Measurements from ENCODE around the gene GLOD5. TPM values are rescaled to one million over a fixed set of nuclear protein-coding genes. Genes with fewer than 3 reads are reported as not detected.

Gene GLOD5
- total RNA-seq, 1 donor from 2014 or later = not detected

DNA sequence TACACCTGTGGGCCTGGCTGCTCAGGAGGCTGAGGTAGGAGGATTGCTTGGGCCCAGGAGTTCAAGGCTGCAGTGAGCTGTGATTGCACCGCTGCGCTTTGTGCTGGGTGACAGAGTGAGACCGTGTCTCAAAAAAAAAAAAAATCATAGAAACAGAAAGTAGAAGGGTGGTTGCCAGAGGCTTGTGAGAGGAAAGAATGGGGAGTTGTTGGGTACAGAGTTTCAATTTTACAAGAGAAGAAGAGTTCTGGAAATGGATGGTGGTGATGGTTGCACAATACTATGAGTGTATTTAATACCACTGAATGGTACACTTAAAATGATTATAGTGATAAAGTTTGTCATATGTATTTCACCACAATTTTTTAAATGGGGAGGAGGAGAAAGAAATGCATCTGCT is 10.2 kb upstream of the GLOD5 start:
- DNase-seq (no peak), ATAC-seq (ENCODE audit: poor library complexity) (no peak)
- intact Hi-C loops (cut with DNase I) = no loop called here

DNA sequence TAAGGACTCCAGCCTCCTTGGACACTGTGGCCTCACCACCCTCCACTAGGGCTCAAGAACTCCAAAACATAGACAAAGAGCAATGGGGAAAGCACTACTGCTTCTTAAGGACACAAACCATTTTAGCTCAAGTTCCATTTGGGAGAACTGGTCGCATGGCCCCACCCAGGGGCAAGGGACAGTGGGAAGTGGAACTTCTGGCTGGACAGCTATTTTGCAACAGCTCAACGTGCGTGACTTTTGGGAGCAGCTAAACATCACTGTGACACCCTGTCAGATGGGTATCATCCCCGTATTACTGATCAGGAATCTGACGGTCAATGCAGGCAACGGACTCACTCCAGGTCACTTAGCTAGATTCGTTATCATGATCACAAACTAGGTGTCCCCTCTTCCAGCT is 9.0 kb upstream of the GLOD5 start:
- DNase-seq = no peak
- intact Hi-C loops (cut with DNase I) = no loop called here
- no peak for ATAC-seq (ENCODE audit: poor library complexity)

DNA sequence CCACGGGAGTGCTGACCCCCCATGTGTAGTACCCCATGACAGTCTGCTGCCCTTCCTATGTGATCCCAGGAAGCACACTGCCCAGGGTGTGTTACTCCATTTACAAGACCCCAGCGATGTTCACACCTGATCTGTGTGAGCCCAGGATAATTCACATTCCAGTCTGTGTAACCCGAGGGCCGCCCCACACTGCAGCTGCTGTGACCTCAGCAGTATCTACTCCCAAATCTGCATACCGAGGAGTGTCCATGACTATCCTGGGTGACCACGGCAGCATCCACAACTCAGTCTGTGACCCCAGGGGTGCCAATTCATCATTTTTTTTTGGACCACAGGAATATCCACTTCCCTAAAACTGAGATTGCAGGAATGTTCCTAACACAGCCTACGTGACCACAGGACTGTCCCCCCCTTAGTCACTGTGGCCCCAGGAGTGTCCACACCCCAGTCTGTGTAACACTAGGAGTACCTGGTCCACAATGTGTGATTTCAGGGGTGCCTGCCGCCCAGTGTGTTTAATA is 7.8 kb upstream of the GLOD5 start:
- intact Hi-C loops (cut with DNase I) = no loop called here
- ATAC-seq (ENCODE audit: poor library complexity) (no peak), DNase-seq (no peak)

DNA sequence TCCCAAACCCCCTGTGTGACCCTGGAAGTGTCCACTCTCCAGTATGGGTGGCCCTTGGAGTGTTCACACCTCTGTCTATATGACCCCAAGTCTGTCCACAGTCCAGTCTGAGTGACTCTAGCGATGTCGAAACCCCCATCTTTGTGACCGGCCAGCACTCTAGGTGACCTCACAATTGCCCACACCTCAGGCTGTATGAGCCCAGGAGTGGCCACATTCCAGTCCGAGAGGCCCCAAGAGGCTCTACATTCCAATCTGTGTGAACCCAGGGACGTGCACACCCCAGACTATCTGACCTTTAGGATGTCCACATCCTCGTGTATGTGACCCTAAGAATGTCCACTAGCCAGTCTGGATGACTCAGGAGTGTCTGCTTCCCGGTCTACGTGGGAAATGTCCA is 7.3 kb upstream of the GLOD5 start:
- intact Hi-C loops (cut with DNase I) = no loop called here
- DNase-seq (no peak), ATAC-seq (ENCODE audit: poor library complexity) (no peak)

DNA sequence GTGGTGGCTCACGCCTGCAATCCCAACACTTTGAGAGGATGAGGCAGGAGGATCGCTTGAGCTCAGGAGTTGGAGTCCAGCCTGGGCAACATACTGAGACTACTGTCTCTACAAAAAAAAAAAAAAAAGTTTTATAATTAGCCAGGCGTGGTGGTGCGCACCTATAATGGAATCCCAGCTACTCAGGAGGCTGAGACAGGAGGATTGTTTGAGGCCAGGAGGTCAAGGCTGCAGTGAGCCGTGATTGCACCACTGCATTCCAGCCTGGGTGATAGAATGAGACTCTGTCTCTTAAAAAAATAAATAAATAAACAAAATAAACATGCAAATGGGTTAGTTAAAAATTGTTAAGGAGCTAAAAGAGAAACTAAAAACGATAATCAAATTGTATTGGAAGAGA is 7.7 kb downstream of the GLOD5 start:
- no peak for DNase-seq
- no peak for ATAC-seq (ENCODE audit: poor library complexity)
- intact Hi-C loops (cut with DNase I) = no loop called here

DNA sequence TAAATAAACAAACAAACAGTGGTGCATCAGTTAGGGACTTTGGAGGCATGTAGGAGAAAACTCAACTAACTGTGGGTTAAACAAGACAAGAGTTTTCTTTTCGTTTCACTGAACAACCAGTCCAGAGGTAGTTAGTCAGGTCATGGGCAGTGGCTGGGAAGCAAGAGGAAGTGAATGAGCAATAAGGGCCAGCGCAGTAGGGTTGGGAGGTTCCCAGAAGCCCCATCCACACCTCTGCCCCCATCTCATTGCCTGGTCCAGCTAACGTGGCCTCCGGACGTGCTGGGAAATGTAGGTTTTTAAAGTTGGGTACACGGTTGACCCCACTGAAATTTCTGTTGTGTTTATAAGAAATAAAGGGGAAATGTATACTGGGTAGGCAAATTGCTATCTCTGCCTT is 8.7 kb downstream of the GLOD5 start:
- no peak for DNase-seq
- intact Hi-C loops (cut with DNase I) = no loop called here
- no peak for ATAC-seq (ENCODE audit: poor library complexity)

DNA sequence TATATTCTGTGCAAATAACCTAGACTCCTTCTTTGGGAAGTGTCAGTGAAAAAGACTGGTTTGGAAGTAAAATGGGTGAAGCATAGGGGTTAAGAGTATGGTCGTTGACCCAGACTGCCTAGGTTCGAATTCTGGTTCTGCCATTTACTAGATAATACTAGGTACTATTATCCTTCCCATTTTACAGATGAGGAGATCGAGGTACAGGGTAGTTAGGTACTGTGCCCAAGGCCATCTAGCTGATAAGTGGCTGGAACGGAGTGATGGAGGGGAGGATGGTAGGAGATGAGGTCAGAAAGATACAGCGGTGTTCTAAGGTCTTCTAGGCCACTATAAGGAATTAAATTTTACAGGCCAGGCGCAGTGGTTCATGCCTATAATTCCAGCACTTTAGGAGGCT is 11.1 kb downstream of the GLOD5 start:
- intact Hi-C loops (cut with DNase I) = no loop called here
- ATAC-seq (ENCODE audit: poor library complexity) (no peak), DNase-seq (no peak)

DNA sequence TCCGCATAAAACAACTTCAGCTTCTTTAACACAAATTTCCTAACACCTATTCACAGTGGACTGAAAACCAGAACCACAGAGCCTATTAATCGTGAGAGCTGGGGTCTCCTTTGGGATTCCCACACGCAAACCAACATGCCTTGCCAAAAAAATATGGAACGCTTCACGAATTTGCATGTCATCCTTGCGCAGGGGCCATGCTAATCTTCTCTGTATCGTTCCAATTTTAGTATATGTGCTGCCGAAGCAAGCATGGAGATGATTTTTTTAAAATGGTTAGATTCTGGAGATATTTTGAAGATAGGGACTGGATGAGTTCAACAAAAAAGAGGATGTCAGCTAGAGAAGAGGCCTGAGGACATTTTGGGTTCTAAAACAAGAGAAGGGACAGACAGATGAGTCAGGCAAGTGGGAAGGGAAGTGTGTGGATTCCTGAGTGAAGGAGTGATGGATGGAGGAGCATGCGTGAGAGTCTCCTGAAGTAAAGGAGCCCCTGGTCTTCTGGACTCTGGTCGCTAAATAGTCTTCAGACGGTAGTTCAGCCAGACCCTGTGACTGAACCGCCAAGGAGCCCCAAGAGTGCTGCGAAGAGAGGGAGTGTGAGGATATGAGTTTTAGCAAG is 15.4 kb downstream of the GLOD5 start:
- DNase-seq = no peak
- intact Hi-C loops (cut with DNase I) = no loop called here
- no peak for ATAC-seq (ENCODE audit: poor library complexity)

DNA sequence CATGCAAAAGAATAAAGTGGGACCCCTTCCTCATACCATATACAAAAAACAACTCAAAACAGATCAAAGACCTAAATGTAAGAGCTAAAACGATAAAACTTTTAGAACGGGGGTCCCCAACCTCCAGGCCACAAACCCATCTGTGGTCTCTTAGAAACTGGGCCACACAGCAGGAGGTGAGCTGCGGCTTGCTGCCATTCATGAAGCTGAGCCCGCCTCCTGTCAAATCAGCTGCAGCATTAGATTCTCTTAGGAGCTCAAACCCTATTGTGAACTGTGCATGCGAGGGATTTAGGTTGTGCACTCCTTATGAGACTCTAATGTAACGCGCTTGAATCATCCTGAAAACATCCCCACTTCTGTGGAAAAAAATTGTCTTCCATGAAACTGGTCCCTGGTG is 17.9 kb downstream of the GLOD5 start:
- DNase-seq (no peak), ATAC-seq (ENCODE audit: poor library complexity) (no peak)
- intact Hi-C loops (cut with DNase I) = no loop called here

DNA sequence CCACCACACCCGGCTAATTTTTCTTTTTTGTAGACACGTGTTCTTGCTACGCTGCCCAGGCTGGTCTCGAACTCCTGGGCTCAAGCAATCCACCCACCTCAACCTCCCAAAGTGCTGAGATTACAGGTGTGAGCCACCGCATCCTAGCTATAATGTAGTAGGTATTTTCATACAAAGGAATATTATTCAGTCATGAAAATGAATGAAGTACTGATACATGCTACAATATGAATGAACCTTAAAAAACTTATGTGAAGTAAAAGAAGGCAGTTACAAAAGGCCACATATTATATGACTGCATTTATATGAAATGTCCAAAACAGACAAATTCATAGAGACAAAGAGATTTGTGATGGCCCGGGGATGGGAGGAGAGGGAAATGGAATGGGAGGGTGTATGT is 20.2 kb downstream of the GLOD5 start:
- intact Hi-C loops (cut with DNase I) = no loop called here
- ATAC-seq (ENCODE audit: poor library complexity) (no peak), DNase-seq (no peak)

DNA sequence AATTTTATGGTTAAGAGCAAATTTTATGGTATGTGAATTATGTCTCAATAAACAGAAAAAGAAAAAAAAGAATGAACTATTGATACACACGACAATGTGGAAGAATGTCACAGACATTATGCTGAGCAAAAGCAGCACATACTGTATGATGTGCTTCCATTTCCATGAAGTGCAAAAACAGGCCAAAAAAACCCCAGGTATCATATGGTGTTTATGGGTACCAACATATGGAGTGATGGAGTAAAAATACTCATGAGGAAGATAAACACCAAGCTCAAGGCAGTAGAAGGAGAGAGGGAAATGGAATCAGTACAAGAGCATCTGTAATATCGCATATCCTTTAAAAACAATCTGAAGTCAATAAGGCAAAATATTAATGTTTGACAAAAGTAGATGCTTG is 20.7 kb downstream of the GLOD5 start:
- ATAC-seq (ENCODE audit: poor library complexity) (no peak), DNase-seq (no peak)
- intact Hi-C loops (cut with DNase I) = no loop called here

DNA sequence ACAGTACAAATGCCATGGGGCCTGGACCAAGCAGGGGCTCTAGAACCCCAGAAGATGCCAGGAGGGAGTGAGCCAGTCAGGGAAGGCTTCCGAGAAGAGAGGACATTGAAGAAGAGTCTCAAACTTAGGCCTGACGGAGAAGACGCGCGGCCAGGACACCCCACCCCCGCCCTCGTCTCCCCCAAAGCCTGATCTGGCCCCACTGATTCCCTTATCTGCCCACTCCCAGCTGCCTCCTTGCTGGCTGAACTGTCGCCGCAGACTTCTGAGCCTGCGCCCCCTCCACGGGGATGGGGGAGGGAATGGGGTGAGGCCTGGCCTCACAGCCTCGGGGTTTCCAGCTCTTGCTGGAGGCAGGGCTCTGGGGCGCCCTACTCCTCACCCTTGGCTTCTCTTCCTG is 21.2 kb downstream of the GLOD5 start:
- intact Hi-C loops (cut with DNase I) = no loop called here
- ATAC-seq (ENCODE audit: poor library complexity) (no peak), DNase-seq (no peak)

DNA sequence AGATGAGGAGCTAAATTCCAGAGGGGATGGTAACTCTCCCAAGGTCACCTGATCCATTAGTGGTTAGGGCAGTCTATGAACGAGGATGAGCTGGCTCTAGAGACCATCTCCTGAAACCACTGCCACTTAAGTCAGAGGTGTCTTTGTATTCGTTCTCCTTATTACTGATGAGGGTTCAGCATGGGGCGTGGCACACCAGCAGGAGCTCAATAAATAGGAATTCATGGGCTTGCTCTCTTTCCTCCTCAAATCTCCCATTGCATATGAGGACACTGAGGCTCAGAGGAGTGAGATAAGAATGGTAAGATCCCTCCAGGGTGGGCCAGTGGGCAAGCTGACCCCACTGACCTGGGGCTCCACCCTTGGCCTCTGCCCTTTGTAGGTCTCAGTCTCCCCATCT is 23.2 kb downstream of the GLOD5 start:
- DNase-seq = no peak
- ATAC-seq (ENCODE audit: poor library complexity) = no peak
- intact Hi-C loops (cut with DNase I) = no loop called here

DNA sequence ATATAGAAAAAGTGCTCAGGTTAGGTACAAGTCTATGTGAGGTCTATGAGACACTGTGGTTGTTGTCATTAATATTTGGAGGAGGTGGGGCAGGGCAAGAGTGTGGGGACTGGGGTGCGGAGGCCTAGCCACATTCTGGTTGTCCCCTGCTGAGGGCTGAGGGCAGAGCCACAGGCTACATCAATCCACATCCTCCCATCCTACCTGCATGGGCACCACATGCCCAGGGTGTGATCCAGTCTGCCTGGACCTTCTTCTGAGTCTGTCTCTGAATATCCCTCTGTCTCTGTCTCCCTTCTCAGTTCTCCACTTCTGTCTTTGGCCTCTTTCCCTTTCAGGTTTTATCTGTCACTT is 23.6 kb downstream of the GLOD5 start:
- DNase-seq (no peak), ATAC-seq (ENCODE audit: poor library complexity) (no peak)
- intact Hi-C loops (cut with DNase I) = no loop called here

DNA sequence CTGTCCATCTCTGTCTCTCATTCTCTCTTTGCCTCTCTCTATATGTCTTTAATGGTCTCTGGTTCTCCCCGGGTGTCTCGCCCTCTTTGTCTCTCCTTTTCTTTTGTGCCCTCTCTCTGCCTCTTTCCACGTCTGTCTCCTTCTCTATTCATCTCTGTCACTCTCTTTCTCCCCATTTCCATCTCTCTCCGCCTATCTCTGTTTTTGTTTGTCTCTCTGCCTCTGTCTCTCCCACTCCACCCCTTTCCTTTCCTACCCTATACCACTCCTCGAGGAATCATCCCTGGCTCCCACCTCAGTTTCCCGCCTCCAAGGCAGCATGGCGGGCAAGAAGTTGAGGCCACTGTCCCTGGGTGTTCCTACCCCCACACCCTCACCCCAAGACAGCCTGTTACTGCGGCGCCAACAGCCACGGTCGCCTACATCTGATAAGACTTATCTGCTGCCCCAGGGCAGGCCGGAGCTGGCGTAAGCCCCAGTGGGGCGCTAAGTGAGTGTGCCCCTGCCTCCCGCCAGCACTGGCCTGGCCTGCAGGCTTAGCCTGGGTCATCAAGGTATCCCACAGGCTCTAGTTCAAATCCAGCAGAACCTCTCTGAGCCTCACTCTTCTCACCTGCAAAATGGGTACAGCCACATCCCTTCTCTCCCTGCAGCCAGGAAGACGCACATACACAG is 24.1 kb downstream of the GLOD5 start:
- intact Hi-C loops (cut with DNase I) = no loop called here

DNA sequence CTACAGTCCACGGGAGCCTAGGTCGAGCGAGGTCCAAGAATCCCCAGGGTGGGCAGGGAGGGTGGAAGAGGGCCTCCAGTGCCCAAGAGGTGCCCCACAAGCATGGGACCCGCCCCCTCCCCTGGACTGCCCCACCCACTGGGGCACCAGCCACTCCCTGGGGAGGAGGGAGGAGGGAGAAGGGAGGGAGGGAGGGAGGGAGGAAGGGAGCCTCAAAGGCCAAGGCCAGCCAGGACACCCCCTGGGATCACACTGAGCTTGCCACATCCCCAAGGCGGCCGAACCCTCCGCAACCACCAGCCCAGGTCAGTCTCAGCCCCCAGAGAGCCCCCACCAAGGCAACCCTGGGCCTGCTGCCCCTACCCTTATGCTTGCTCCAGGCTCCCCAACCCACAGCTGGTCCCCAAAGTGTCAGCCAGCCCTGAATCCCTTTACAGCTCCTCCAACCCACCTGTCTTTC is 24.8 kb downstream of the GLOD5 start, which contains the start of gene GATA1:
Gene GATA1, plus strand, starts transcription at position 250 of the 460 bp plus-strand sequence. CDS start 4,520 bp downstream, outside the sequence.
- intact Hi-C loops (cut with DNase I) = no loop called here
- DNase-seq = no peak
- no peak for ATAC-seq (ENCODE audit: poor library complexity)

More for the DNA sequence above, 24.1 kb downstream of the GLOD5 start:
- ATAC-seq (ENCODE audit: poor library complexity) = no peak
- DNase-seq = no peak

DNA sequence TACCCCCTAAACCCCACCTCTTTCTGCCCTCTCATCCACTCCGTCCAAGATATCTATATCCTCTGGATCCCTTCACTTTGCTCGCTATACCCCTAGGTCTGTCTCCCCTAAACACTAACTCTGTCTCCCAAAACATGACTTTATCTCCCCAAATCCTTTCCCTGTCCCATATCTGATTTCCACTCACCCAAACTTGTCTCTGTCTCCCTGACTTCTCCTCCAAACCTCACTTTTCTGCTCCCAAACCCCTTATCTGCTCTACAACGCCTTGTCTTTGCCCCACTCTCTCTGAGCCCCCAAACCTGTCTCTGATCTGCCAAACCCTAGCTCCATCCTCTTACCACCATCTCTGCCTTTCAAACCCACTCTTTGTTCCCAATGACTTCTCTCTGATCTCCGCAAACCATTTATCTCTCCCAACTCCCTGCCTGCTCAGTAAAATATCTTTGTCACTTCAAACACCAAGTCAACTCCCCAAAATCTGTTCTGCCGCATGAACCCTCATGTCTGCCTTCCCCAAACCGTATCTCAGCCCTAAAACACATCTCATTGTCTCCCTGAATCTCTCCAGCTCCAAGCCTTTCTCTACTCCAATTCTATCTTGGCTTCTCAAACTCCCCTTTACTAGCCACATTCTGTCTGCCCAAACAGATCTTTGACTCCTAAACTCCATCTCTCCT is 25.4 kb downstream of the GLOD5 start:
- intact Hi-C loops (cut with DNase I) = no loop called here
- DNase-seq = no peak
- ATAC-seq (ENCODE audit: poor library complexity) = no peak

DNA sequence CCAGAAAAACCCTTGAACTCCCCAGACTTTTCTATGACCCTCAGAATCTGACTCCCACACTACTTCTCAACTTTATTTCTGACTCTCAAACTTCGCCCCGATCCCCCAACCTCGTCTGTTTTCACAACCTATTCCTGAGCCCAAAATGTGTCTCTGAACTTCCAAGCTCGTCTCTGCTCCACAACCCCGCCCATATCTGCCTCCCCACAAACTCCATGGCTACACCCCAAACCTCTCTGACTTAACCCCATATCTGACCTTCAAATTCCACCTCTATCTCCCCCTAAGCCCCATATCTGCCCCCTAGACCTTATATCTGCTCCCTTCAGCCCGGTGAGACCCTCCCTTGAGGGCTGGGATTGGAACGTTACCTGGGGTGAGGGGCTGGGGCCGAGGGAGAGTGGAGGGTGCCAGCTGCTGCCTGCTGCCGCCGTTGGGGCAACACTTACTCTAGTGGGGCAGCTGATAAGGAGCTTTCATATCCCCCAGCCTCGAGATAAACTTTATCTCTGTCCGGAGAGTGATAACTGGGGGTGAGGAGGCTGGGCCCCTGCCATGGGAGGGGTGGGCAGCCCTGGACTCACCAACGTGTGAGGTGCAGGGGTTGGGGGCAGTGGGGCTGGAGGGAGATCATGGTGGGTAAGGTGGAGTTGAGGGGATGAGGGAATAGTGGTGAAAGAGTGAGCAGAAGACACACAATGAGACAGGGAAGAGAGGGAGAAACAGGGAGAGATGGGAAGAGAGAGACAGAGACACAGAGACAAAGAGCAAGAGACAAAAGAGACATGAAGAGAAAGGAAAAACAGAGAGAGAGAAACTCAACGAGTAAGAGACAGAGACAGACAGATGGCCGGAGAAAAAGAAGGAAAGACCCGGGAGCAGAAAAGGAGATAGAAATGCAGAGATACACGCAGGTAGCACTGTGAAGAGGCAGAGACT is 26.2 kb downstream of the GLOD5 start:
- intact Hi-C loops (cut with DNase I) = no loop called here
- ATAC-seq (ENCODE audit: poor library complexity) (no peak), DNase-seq (no peak)
